ENCODE measurements around the gene ITGBL1.

ITGBL1 gene

DNA sequence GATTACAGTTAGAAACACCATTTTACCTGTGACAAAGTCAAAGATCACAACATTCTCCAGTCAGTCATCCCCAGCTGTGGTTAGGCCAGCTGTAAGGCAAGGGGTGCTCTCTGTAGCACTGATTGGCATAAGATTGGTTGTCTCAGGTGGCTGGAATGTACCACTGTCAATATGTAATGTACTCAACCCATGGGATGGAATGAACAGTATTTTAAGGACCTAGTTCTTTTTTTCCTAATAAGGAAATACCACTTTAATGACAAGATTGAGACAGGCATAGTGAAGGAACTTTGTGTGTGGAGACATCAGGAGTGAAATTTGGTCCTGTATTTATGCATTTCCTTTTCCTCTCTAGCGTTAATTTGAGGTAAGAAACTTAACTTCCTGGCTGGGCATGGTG, 310.7 kb downstream of the ITGBL1 start:
- DNase-seq = no peak
